Measurements from ENCODE around the gene FAM227B.
"Not testable (repeated sequence)": the region's sequence is repeated elsewhere in the genome, so short reads cannot be mapped to it uniquely, and the experiment has no call there.

Gene FAM227B

DNA sequence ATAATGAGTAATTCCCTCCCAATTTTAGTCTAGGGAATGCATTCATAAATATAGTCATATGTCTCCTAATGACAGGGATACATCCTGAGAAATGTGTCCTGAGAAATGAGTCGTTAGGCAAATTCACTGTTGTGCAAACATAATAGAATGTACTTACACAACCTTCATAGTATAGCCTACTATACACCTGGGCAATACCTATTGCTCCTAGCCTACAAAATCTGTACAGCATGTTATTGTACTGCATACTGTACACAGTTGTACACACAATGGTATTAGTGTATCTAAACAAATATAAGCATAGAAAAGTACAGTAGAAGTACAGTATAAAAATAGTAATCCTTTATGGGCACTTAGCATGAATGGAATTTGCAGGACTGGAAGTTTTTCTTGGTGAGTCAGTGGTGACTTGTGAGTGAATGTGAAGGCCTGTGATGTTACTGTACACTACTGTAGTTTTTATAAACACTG lies 6.8 kb upstream of the FAM227B start:
- FAIRE-seq = peak; percentile 83
- no peak for DNase-seq (ENCODE audit: insufficient read length, low spot score)
- no peak for TF ChIP-seq POLR2A (IDR thresholded peaks at IDR 0.05; ENCODE audit: low read depth, low read length)

DNA sequence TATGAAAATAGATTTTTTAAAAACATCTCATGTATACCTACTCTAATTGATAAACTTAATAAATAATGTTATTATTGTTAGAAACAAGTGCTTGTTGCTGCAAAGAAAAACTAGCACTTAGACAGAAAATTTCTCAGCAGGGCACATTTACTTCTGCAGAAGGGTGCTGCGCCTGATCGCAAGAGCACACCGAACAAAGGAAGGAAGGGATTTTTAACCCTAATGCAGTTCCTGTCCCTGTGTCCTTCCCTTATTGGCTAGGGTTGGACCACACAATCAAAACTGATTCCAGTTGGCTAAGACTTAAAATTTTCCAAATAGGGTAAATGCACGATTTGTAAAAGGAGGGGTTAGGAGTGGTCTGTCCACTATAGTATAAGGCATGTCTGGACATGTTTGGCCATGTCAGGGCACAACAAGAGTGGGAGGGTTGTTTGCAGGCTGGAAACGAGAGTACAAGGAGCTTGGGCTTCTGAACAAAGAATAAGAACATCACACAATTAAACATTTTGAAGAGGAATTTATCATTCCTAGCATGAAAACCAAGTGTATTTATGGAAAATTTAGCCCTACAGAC lies 4.9 kb upstream of the FAM227B start:
- DNase-seq (ENCODE audit: insufficient read length, low spot score) = no peak
- no peak for FAIRE-seq
- TF ChIP-seq POLR2A (IDR thresholded peaks at IDR 0.05; ENCODE audit: low read depth, low read length) = no peak

DNA sequence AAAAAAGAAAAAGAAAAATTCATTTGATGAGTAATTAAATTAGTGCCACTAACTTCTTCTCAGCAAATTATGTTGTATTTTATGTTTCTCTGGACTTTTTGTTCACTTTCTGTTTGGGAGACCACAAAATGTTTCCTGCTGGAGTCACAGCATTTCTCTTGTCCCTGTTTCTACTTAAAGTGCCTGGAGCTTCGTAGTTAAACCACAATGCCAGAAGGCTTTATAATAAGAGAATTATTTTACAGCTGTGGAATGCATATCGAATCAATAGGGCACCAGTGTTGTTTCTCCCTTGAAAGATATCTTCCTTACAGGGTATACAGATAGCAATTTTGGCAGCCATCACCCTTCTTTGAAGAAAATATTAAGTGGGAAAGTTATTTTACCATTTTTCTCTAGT lies 3.4 kb upstream of the FAM227B start:
- DNase-seq (ENCODE audit: insufficient read length, low spot score) (no peak), FAIRE-seq (no peak)
- no peak for TF ChIP-seq POLR2A (IDR thresholded peaks at IDR 0.05; ENCODE audit: low read depth, low read length)

DNA sequence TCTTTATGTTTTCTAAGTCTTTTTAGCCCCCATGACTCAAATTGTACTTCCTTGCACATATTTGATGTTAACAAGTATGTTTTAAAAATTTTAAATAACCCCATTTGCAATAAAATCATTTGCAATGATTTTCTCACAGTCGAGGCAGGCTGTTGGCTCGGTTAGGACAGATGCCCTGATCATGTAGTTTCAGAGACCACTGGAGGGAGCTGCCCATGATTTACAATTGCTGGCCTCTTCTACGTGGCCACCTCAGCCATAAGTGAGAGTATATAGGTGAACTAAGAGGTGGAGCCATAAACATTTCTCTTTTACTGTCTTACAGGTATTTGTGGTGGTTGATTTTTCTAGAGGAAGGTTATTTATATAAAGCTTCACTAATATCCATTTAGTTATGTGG lies 1.9 kb upstream of the FAM227B start:
- no peak for FAIRE-seq
- no peak for DNase-seq (ENCODE audit: insufficient read length, low spot score)
- no peak for TF ChIP-seq POLR2A (IDR thresholded peaks at IDR 0.05; ENCODE audit: low read depth, low read length)

DNA sequence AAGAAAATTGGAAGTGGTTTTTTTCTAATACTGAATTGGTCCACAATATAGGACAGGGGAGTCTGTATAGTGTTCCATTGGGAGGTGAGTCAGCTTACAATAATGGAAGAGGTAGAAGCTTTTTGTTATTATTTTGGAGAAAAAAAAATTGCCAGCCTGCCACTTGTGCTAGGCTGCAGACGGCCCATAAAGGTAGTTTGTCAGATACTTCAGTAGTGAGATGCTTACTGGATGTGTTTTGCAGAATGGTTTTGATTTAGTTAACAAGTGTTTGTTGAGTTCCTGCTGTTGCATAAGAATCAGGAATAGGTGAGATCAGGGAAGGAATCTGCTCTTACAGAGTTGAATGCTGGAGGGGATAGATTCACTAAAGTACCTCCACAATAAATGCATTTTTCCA lies 1.3 kb upstream of the FAM227B start:
- DNase-seq (ENCODE audit: insufficient read length, low spot score) (no peak), FAIRE-seq (no peak)
- TF ChIP-seq POLR2A (IDR thresholded peaks at IDR 0.05; ENCODE audit: low read depth, low read length) = no peak

DNA sequence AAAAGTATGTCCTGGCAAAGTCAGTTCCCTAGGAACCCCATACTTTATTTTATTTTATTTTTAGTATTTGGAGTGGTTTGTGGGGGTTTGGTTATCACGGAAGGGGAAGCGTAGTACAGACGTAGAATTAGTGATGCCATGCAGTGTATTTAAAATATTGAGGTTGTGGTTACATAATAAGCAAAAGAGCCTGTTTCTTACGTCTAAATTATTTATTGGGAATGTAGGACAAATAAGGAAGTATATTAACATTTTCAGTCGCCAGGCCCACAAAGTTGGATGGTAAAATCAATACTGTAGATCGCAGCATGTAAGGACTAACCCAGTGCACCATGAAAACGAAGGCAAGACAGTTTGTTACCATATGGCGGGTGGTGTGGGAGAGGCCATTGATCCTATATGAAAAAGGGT lies 788 bp upstream of the FAM227B start:
- FAIRE-seq = no peak
- TF ChIP-seq POLR2A (IDR thresholded peaks at IDR 0.05; ENCODE audit: low read depth, low read length) = no peak
- no peak for DNase-seq (ENCODE audit: insufficient read length, low spot score)

DNA sequence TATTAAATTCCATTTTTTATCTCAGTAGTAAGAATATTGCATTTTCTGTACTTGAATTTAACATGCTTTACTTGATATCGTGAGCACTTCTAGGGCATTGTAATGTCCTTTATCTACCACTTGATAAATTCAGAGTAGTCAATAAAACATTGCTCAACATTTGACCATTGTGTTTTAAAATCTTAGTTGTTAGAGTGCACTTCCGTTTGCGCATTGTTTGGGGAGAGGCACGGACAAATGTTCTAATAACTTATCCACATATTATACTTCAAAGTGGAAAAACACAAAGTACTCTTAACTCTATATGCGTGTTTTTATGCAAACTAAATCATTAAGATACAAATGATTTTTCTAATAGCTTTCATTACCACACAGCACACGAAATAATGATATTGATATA lies 419 bp downstream of the FAM227B start:
- no peak for TF ChIP-seq POLR2A (IDR thresholded peaks at IDR 0.05; ENCODE audit: low read depth, low read length)
- FAIRE-seq (no peak), DNase-seq (ENCODE audit: insufficient read length, low spot score) (no peak)

DNA sequence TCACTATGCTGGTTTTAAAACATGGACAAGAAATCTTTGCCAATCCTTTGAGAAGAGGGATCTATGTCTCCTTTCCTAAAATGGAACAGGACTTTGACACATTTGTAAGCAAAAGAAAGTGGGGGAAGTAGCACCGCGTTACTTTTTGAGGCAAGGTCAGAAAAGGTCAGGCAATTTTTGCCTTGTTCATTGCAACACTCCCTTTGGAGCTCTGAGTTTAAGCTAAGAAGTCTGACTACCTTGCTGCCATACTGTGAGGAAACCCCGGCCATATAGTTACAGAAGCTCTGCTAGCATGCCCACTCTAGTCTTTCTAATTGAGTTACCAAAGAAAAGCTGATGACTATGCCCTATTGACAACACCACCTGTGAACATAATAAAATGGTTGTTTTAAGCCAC lies 1.4 kb downstream of the FAM227B start:
- TF ChIP-seq POLR2A (IDR thresholded peaks at IDR 0.05; ENCODE audit: low read depth, low read length) = no peak
- FAIRE-seq = no peak
- no peak for DNase-seq (ENCODE audit: insufficient read length, low spot score)

DNA sequence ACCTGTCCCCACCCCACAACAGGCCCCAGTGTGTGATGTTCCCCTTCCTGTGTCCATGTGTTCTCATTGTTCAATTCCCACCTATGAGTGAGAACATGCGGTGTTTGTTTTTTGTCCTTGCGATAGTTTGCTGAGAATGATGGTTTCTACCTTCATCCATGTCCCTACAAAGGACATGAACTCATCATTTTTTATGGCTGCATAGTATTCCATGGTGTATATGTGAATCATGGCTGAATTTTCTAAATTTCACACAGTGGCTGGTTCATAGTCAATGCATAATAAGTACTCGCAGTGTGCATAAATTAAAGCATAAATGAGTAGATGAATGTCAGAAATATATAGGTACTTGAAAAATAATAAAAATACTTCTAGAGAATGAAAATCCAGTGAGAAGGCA lies 8.4 kb downstream of the FAM227B start:
- DNase-seq (ENCODE audit: insufficient read length, low spot score); FAIRE-seq: not testable (repeated sequence)

DNA sequence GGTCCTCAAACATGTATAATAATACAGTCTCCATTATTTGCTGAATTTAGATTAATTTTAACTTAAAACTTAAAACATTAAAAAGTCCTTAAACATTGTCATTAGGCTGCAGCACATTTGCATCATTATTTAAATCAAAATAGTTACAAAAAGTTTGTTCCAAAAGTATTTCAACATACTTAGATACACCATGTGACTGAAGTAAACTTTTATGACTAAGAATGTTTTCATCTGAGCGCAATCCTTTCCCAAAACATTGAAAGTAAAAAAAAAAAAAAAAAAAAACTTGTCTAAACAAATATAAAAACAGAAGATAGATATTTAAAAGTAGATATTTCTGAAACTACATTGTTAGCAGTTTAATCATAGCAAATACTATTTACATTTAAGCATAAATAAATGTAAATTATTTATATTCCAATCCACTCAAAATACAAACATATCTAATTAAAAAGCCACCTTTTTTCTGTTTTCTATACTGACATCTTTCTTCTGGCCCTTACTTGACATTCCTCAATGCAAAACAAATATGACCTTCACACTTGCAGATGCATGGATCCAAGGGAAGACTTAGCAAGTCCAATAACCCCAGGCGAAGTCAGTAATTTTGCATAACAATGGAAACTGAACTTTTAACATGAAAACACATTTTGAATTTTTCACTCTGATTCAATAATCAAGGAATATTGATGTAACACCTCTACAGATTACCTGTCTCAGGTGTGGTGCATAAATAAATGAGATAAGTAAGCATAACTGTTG lies 10.3 kb downstream of the FAM227B start:
- no peak for DNase-seq (ENCODE audit: insufficient read length, low spot score)
- FAIRE-seq = no peak
- no peak for TF ChIP-seq POLR2A (IDR thresholded peaks at IDR 0.05; ENCODE audit: low read depth, low read length)

DNA sequence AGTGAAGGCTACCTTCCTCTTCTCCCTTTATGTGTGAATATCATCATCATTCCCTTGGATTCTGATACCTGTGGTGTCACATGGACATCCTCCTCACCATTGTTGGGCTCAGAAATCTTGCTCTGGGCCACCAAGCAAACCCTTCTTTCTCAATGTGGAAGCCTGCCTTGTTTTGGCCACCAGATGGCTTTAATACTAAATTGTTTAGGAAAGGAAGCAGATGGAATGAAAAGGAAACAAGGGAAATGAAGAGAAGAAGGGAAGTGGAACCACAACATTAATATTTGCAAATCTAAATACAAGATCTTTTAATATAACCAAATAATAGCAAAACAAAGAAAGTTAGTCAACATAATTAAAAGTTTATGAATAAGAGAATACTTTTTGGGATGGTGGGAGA lies 14.0 kb downstream of the FAM227B start:
- no peak for TF ChIP-seq POLR2A (IDR thresholded peaks at IDR 0.05; ENCODE audit: low read depth, low read length)
- FAIRE-seq (no peak), DNase-seq (ENCODE audit: insufficient read length, low spot score) (no peak)

DNA sequence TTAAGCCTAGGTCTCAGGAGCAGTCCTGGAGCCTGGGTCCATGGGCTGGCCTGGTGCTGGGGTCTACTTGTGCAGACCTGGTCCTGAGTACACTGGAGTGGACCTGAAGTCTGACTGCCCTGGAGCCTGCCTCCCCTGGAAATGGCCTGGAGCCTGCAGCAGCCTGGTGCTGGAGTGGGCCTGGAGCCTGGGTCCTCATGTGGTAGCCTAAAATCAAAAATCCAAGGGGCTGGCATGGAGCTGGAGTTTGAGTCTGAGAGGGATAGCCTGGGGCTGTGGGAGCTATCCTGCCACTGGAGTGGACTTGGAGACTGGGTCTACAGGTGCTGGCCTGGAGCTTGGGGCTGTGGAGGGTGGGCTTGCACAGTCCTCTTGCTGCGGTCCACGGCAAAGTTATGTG lies 15.0 kb downstream of the FAM227B start:
- DNase-seq (ENCODE audit: insufficient read length, low spot score) (no peak), FAIRE-seq (no peak)
- no peak for TF ChIP-seq POLR2A (IDR thresholded peaks at IDR 0.05; ENCODE audit: low read depth, low read length)

DNA sequence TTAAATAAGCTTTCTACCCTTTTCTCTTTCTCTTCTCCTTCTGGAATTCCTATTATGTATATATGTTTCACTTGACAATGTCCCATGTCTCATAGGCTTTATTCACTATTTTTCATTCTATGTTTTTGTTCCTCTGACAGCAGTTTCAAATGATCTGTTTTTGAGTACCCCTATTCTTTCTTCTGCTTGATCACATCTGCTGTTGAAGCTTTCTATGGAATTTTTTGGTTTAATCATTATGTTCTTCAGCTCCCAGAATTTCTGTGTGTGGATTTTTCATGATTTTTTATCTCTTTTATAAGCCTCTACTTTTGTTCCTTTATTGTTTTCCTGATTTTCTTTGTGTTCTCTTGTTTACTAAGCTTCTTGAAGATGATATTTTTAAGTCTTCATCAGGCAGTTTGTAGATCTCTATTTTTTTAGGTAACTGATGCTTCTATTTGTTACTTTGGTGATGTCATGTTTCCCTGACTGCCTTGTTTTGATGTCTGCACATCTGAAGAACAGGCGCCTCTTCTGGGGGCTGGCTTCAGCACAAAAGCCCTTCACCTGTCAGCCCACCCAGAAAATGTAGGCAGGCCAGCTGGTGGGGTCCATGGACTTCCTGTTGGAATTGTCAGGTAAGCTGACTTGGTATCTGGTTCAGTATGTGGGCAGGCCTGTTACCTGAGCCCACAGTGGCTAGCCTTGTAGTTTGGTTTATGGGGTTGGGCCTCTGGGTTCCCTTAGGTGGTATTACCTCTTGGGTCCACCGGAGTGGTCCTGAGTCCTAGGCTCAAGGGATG lies 15.8 kb downstream of the FAM227B start:
- TF ChIP-seq POLR2A (IDR thresholded peaks at IDR 0.05; ENCODE audit: low read depth, low read length) = no peak
- DNase-seq (ENCODE audit: insufficient read length, low spot score) = no peak
- FAIRE-seq = no peak

DNA sequence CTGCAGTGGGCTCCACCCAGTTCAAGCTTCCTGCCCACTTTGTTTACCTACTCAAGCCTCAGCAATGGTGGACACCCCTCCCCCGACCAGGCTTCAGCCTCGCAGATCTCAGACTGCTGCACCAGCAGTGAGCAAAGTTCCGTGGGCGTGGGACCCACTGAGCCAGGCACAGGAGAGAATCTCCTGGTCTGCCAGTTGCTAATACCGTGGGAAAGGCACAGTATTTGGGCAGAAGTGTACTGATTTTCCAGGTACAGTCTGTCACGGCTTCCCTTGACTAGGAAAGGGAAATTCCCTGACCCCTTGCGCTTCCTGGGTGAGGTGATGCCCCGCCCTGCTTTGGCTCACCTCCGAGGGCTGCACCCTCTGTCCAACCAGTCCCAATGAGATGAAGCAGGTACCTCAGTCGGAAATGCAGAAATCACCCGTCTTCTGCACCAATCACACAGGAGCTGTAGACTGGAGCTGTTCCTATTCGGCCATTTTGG lies 27.7 kb downstream of the FAM227B start:
- not testable (repeated sequence) for FAIRE-seq; DNase-seq (ENCODE audit: insufficient read length, low spot score)
